ENCODE measurements around the gene MEIS3.

GRCh38 chr19:47416643-47416985 is 2.7 kb downstream of the MEIS3 start:
- no peak for TF ChIP-seq MAX (CRISPR knock-in tag; IDR thresholded peaks at IDR 0.05)
- TF ChIP-seq TBL1XR1 (IDR thresholded peaks at IDR 0.05; ENCODE audit: low read length in 2 of 2), result no peak
- no peak for TF ChIP-seq VEZF1 (CRISPR knock-in tag; IDR thresholded peaks at IDR 0.05)
- no peak for TF ChIP-seq POLR2AphosphoS5 (IDR thresholded peaks at IDR 0.05; ENCODE audit: control insufficient read depth, insufficient read depth, low read depth, low read length)
- TF ChIP-seq ZNF253 (CRISPR knock-in tag; conservative IDR thresholded peaks at IDR 0.05), result no peak
- no peak for TF ChIP-seq E2F1 (CRISPR knock-in tag; IDR thresholded peaks at IDR 0.05)
